ENCODE measurements around the gene LBHD2. TPM values are rescaled to one million over a fixed set of nuclear protein-coding genes. Genes with fewer than 3 reads are reported as not detected.

Gene LBHD2
- total and polyA plus RNA-seq, 8 donors, result not detected

DNA sequence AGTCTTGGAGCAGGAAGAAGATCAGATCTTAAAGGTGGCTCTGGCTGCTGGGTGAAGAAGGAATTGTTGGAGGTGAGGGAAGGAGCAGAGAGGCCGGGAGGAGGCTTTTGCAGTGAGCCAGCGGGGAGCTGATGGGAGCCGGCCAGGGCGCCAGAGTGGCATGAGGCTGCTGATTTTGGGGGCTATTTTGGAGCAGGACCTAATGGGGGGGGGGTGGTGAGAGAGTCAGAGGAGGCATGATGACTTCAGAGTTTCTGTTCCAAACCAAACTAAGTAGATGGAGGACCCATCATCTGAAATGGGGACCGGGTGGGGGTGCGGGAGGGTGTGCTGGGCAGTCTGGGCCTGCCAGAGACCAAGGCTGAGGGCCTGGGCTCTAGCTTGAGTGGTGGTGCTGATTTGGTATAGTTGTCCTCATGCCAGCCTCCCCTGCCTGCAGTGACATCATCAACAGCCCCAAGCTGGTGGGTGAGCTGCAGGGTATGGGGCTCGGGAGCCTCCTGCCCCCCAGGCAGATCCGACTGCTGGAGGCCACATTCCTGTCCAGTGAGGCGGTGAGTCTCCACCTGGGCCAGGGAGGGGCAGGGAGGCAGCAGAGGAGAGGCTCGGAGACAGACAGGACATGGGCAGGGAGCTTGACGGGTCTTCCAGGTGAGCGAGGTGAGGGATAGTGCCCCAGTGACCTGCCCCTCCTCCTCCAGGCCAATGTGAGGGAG is 45.4 kb downstream of the LBHD2 start:
- Histone ChIP-seq H3K4me3 (no peak overlapping the region), H3K36me3 (peaks cover 0 to 84% of the 10 kb centered on the region in 2 donors), H3K4me1 (peaks cover 8 to 50% of the 10 kb centered on the region in 2 donors), H3K27me3 (no peaks in the 10 kb centered on the region), H3K27ac (no peak overlapping the region), H3K9me3 (no peaks in the 10 kb centered on the region)
- intact Hi-C loops (cut with DNase I), result no loop called here
- TF ChIP-seq, protein P1, sequence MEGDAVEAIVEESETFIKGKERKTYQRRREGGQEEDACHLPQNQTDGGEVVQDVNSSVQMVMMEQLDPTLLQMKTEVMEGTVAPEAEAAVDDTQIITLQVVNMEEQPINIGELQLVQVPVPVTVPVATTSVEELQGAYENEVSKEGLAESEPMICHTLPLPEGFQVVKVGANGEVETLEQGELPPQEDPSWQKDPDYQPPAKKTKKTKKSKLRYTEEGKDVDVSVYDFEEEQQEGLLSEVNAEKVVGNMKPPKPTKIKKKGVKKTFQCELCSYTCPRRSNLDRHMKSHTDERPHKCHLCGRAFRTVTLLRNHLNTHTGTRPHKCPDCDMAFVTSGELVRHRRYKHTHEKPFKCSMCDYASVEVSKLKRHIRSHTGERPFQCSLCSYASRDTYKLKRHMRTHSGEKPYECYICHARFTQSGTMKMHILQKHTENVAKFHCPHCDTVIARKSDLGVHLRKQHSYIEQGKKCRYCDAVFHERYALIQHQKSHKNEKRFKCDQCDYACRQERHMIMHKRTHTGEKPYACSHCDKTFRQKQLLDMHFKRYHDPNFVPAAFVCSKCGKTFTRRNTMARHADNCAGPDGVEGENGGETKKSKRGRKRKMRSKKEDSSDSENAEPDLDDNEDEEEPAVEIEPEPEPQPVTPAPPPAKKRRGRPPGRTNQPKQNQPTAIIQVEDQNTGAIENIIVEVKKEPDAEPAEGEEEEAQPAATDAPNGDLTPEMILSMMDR (IDR thresholded peaks at IDR 0.05), result no peak
- ATAC-seq (no peak), DNase-seq (peak in 1 of 4 donors; percentile 68)

DNA sequence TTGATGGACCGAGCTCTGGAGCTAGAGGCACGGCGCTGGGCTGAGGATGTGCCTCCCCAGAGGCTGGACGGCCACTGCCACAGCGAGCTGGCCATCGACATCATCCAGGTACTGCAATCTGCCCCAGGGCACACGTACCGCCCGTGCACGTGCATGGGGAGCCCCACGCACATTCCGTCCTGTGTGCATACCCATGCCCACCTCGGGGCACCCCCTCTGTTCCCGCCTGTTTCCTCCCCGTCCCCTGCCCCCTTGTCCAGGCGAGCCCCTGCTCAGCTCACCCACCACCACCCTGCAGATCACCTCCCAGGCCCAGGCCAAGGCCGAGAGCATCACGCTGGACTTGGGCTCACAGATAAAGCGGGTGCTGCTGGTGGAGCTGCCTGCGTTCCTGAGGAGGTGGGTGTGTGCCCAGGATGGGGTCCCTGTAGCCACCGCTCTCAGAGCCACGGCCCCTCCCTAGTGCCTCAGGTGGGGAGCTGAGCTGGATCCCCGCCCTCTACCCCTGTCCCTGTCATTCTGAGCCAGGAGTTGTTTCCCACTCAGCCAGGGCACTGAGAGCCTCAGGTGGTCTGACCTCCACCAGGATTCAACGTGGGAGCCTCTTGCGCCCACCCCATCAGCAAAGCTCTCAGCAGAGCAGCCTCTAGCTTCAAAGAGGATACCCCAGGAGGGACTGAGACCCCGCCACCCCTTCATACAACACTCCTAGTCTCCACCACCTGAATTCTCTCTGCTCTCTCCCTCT is 46.2 kb downstream of the LBHD2 start:
- no peaks in the 10 kb centered on the region for H3K9me3 ChIP-seq
- no peaks in the 10 kb centered on the region for H3K27me3 ChIP-seq
- peaks cover 0 to 91% of the 10 kb centered on the region in 2 donors for H3K36me3 ChIP-seq
- DNase-seq, result peak in 1 of 4 donors; percentile 71
- H3K4me1 ChIP-seq, result peaks cover 8 to 42% of the 10 kb centered on the region in 2 donors
- TF ChIP-seq, protein P1 (IDR thresholded peaks at IDR 0.05), result no peak
- H3K4me3 ChIP-seq, result no peak overlapping the region
- intact Hi-C loops (cut with DNase I), result no loop called here
- ATAC-seq, result no peak
- H3K27ac ChIP-seq, result no peak overlapping the region

DNA sequence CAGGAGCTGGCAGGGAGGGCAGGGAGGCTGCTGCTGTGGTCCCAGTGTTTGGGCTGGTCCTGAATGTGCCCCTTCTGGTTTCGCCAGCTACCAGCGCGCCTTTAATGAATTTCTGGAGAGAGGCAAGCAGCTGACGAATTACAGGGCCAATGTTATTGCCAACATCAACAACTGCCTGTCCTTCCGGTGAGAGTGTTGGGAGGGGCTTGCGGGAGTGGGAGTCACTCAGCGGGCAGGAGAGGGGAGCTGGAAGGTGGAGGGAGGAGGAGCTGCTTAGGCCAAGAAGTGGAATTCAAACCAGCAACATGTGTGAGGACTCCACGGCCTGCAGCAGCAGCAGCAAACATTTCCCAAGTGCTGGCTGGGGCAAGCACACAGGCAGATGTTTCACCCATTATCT is 47.0 kb downstream of the LBHD2 start:
- DNase-seq (peak in 2 of 4 donors; percentile 49 to 54), ATAC-seq (peak; percentile 5)
- intact Hi-C loops (cut with DNase I), result no loop called here
- Histone ChIP-seq H3K36me3 (peaks cover 0 to 96% of the 10 kb centered on the region in 2 donors), H3K4me1 (peaks cover 8 to 40% of the 10 kb centered on the region in 2 donors), H3K27me3 (no peaks in the 10 kb centered on the region), H3K4me3 (no peak overlapping the region), H3K27ac (peak overlapping the region in 1 of 2 donors; percentile 5), H3K9me3 (no peaks in the 10 kb centered on the region)
- TF ChIP-seq, protein P1 (IDR thresholded peaks at IDR 0.05), result no peak

DNA sequence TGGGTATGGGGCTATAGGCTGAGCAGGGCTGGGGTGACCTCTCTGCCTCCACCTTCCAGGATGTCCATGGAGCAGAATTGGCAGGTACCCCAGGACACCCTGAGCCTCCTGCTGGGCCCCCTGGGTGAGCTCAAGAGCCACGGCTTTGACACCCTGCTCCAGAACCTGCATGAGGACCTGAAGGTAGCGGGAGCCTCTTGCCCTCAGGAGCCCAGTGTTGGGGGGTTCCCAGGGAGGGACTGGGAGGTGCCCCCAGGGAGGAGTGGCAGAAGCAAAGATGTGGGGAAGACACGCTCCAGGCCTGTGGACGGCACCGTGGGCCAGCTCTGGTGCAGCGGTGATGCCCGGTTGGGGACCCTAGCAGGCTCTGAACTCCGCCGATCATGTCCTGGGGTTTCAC is 47.6 kb downstream of the LBHD2 start:
- Histone ChIP-seq H3K4me3 (no peak overlapping the region), H3K9me3 (no peaks in the 10 kb centered on the region), H3K36me3 (peaks cover 0 to 96% of the 10 kb centered on the region in 2 donors), H3K27me3 (no peaks in the 10 kb centered on the region), H3K27ac (peak overlapping the region in 1 of 2 donors; percentile 5), H3K4me1 (peaks cover 4 to 36% of the 10 kb centered on the region in 2 donors)
- TF ChIP-seq, protein P1 (IDR thresholded peaks at IDR 0.05), result no peak
- ATAC-seq, result no peak
- peak in 1 of 4 donors; percentile 40 for DNase-seq
- intact Hi-C loops (cut with DNase I), result no loop called here
